H1 (cell line): ENCODE data around the gene HLA-DOB. TPM values are rescaled to one million over a fixed set of nuclear protein-coding genes. Genes with fewer than 3 reads are reported as not detected.

Source experiments
- CTCF ChIA-PET: fragments of 300-600 bp; sonication (Branson Sonifier 250); formaldehyde crosslinking; loops from one replicate; lab custom pipeline; 2021; ENCODE audit not compliant: partially characterized antibody; lab: Charles Lee
- POLR2A ChIA-PET: fragments of 300-600 bp; sonication (Branson Sonifier 250); formaldehyde crosslinking; loops from one replicate; lab custom pipeline; 2021; ENCODE audit warnings: inconsistent platforms; ENCODE audit not compliant: partially characterized antibody; lab: Charles Lee
- DNase-seq, 2 experiments: peaks; one replicate each; pipeline versions ENCODE4 v3.0.0 to v3.0.0-alpha.2; 2010 to 2022; ENCODE audit warnings: low spot score in 2 of 2, low read depth in 1 of 2, mixed read lengths in 1 of 2
- FAIRE-seq: peaks from 2 replicates; lab custom pipeline; 2011; peaks lifted over from hg19 to GRCh38; lab: Jason Lieb, UNC
- H2AFZ ChIP-seq: 2 replicates; pipeline ENCODE4 v1.8.1; 2012; ENCODE audit warnings: low read length, inconsistent platforms
- H2AK5ac ChIP-seq: 2 replicates; pipeline ENCODE4 v1.6.1; 2013; ENCODE audit warnings: low read depth, low read length
- H2BK120ac ChIP-seq: replicated peaks from 2 replicates; pipeline ENCODE3; 2013; ENCODE audit warnings: low read depth, low read length, inconsistent platforms
- H2BK12ac ChIP-seq: 2 replicates; pipeline ENCODE4 v1.6.1; 2013; ENCODE audit warnings: low read depth, low read length
- H2BK15ac ChIP-seq: 2 replicates; pipeline ENCODE4 v1.6.1; 2013; ENCODE audit warnings: low read length
- H2BK20ac ChIP-seq: 2 replicates; pipeline ENCODE4 v1.6.1; 2013; ENCODE audit warnings: low read length
- H2BK5ac ChIP-seq: 2 replicates; pipeline ENCODE4 v1.6.1; 2013; ENCODE audit warnings: low read depth, low read length
- H3K14ac ChIP-seq: 2 replicates; pipeline ENCODE4 v1.6.1; 2013; ENCODE audit warnings: inconsistent platforms; ENCODE audit not compliant: insufficient read length
- H3K18ac ChIP-seq: 2 replicates; pipeline ENCODE4 v1.6.1; 2013; ENCODE audit warnings: low read length; ENCODE audit errors: extremely low read depth
- H3K23ac ChIP-seq: 2 replicates; pipeline ENCODE4 v1.6.1; 2013; ENCODE audit warnings: inconsistent platforms; ENCODE audit not compliant: insufficient read length
- H3K23me2 ChIP-seq: 2 replicates; pipeline ENCODE4 v1.6.1; 2013; ENCODE audit warnings: low read depth, low read length
- H3K27ac ChIP-seq: 2 replicates; pipeline ENCODE4 v1.6.1; 2011; ENCODE audit warnings: low read depth, low read length, inconsistent platforms
- H3K27me3 ChIP-seq, 4 experiments: replicated peaks in 1 of 4; 1 replicate in 1 of 4; 2 replicates in 3 of 4; pipeline versions ENCODE4 v1.6.1 to v1.8.1; 2011 to 2013; ENCODE audit warnings: low read length in 3 of 4, mild to moderate bottlenecking in 3 of 4, inconsistent platforms in 2 of 4, mixed read lengths in 2 of 4, moderate library complexity in 1 of 4; ENCODE audit not compliant: control insufficient read depth in 3 of 4, insufficient read depth in 3 of 4; ENCODE audit errors: extremely low read depth in 1 of 4
- H3K36me3 ChIP-seq, 4 experiments: 2 replicates each; pipeline versions ENCODE4 v1.6.1 to v1.8.1; 2011 to 2013; ENCODE audit warnings: mild to moderate bottlenecking in 4 of 4, low read length in 3 of 4, moderate library complexity in 2 of 4, control low read depth in 1 of 4, inconsistent platforms in 1 of 4; ENCODE audit not compliant: insufficient read depth in 4 of 4, control insufficient read depth in 2 of 4
- H3K4ac ChIP-seq: replicated peaks from 2 replicates; pipeline ENCODE3; 2013; ENCODE audit warnings: low read length, low read depth, mixed read lengths, inconsistent platforms; ENCODE audit not compliant: insufficient read length
- H3K4me1 ChIP-seq, 4 experiments: replicated peaks in 1 of 4; 1 replicate in 1 of 4; 2 replicates in 3 of 4; pipeline versions ENCODE4 v1.6.1 to v1.8.1; 2011 to 2013; ENCODE audit warnings: low read length in 3 of 4, inconsistent platforms in 2 of 4, mixed read lengths in 1 of 4; ENCODE audit not compliant: insufficient read depth in 4 of 4, control insufficient read depth in 3 of 4
- H3K4me2 ChIP-seq, 2 experiments: 2 replicates each; pipeline versions ENCODE4 v1.6.1 to v1.8.1; 2011 to 2013; ENCODE audit warnings: low read depth in 2 of 2, low read length in 2 of 2, control low read depth in 1 of 2, inconsistent platforms in 1 of 2, mild to moderate bottlenecking in 1 of 2; ENCODE audit not compliant: insufficient read depth in 1 of 2
- H3K4me3 ChIP-seq, 4 experiments: fragments of 200-600, 300-600 bp in 1 of 4; sonication (generic), shearing (Covaris generic), sonication (Bioruptor Twin) in 1 of 4; 2 replicates each; pipeline versions ENCODE4 v1.5.1 to v1.8.1; 2011 to 2016; ENCODE audit warnings: low read length in 4 of 4, low read depth in 3 of 4, control low read depth in 2 of 4, inconsistent platforms in 2 of 4, mild to moderate bottlenecking in 2 of 4, mixed read lengths in 1 of 4, moderate library complexity in 1 of 4; ENCODE audit not compliant: insufficient read depth in 2 of 4; ENCODE audit errors: extremely low read depth in 1 of 4
- H3K56ac ChIP-seq: replicated peaks from 2 replicates; pipeline ENCODE3; 2013; ENCODE audit warnings: low read depth, mild to moderate bottlenecking, mixed read lengths, low read length, inconsistent platforms; ENCODE audit not compliant: insufficient read length
- H3K79me1 ChIP-seq: 2 replicates; pipeline ENCODE4 v1.6.1; 2013; ENCODE audit warnings: low read depth, low read length, control low read depth
- H3K79me2 ChIP-seq, 2 experiments: 2 replicates each; pipeline versions ENCODE4 v1.6.1 to v1.8.1; 2012 to 2013; ENCODE audit warnings: low read length in 2 of 2, mild to moderate bottlenecking in 2 of 2, inconsistent platforms in 1 of 2; ENCODE audit not compliant: insufficient read depth in 2 of 2, control insufficient read depth in 1 of 2
- H3K9ac ChIP-seq, 4 experiments: replicated peaks in 1 of 4; 1 replicate in 1 of 4; 2 replicates in 3 of 4; pipeline versions ENCODE4 v1.6.1 to v1.8.1; 2011 to 2013; ENCODE audit warnings: low read depth in 3 of 4, low read length in 3 of 4, control low read depth in 2 of 4, mild to moderate bottlenecking in 2 of 4, moderate library complexity in 2 of 4, inconsistent platforms in 1 of 4; ENCODE audit errors: extremely low read depth in 1 of 4
- H3K9me3 ChIP-seq, 2 experiments: 2 replicates each; pipeline versions ENCODE4 v1.6.1 to v1.8.1; 2012 to 2013; ENCODE audit warnings: mild to moderate bottlenecking in 2 of 2, moderate library complexity in 2 of 2, control low read depth in 1 of 2, inconsistent platforms in 1 of 2, low read depth in 1 of 2, low read length in 1 of 2, mixed read lengths in 1 of 2; ENCODE audit not compliant: insufficient read depth in 2 of 2
- H4K20me1 ChIP-seq, 2 experiments: replicated peaks in 1 of 2; 2 replicates each; pipeline versions ENCODE3 to v1.8.1; 2011 to 2013; ENCODE audit warnings: inconsistent platforms in 2 of 2, low read length in 2 of 2, mild to moderate bottlenecking in 1 of 2; ENCODE audit not compliant: insufficient read depth in 2 of 2, control insufficient read depth in 1 of 2
- H4K5ac ChIP-seq: 2 replicates; pipeline ENCODE4 v1.6.1; 2013; ENCODE audit warnings: low read length, low read depth, mixed read lengths, inconsistent platforms; ENCODE audit not compliant: insufficient read length
- H4K8ac ChIP-seq: 2 replicates; pipeline ENCODE4 v1.8.0; 2013; ENCODE audit warnings: mild to moderate bottlenecking, moderate library complexity, low read length, inconsistent platforms; ENCODE audit not compliant: insufficient read depth; ENCODE audit errors: extremely low read depth
- H4K91ac ChIP-seq: replicated peaks from 2 replicates; pipeline ENCODE3; 2013; ENCODE audit warnings: low read length, mixed read lengths, inconsistent platforms; ENCODE audit not compliant: insufficient read length
- ASH2L ChIP-seq: fragments of 200-600, 300-600 bp; sonication (generic); IDR thresholded peaks from one replicate; pipeline ENCODE4 v1.7.1; 2017; ENCODE audit warnings: low read length
- BCL11A ChIP-seq, 2 experiments: IDR thresholded peaks; one replicate each; pipeline ENCODE4 v1.6.1; 2011; ENCODE audit warnings: low read depth in 2 of 2, low read length in 2 of 2, mild to moderate bottlenecking in 2 of 2
- EP300 ChIP-seq, 2 experiments: IDR thresholded peaks; 1 replicate in 1 of 2; 2 replicates in 1 of 2; pipeline ENCODE4 v1.6.1; 2011 to 2012; ENCODE audit warnings: low read depth in 2 of 2, low read length in 2 of 2, mild to moderate bottlenecking in 2 of 2, borderline replicate concordance in 1 of 2, inconsistent platforms in 1 of 2, moderate library complexity in 1 of 2
- NANOG ChIP-seq: IDR thresholded peaks from 2 replicates; pipeline ENCODE4 v1.6.1; 2011; ENCODE audit warnings: low read length, low read depth, mild to moderate bottlenecking, inconsistent platforms; ENCODE audit not compliant: insufficient read depth, poor library complexity, severe bottlenecking
- RFX5 ChIP-seq: IDR thresholded peaks from 2 replicates; pipeline ENCODE4 v1.6.1; 2011; ENCODE audit warnings: low read depth, low read length, improper control_type of control experiment, borderline replicate concordance
- SIN3A ChIP-seq, 2 experiments: IDR thresholded peaks in 1 of 2; conservative IDR thresholded peaks in 1 of 2; 2 replicates each; pipeline ENCODE4 v1.6.1; 2011 to 2012; ENCODE audit warnings: low read length in 2 of 2, improper control_type of control experiment in 1 of 2, low read depth in 1 of 2, mild to moderate bottlenecking in 1 of 2
- SRF ChIP-seq: IDR thresholded peaks from 2 replicates; pipeline ENCODE4 v1.6.1; 2011; ENCODE audit warnings: mild to moderate bottlenecking, low read depth, low read length, moderate library complexity
- TAF1 ChIP-seq: IDR thresholded peaks from 2 replicates; pipeline ENCODE4 v1.6.1; 2011; ENCODE audit warnings: mild to moderate bottlenecking, low read depth, low read length
- TBP ChIP-seq: IDR thresholded peaks from 2 replicates; pipeline ENCODE4 v1.6.1; 2011; ENCODE audit warnings: low read depth, low read length, improper control_type of control experiment
- ZNF274 ChIP-seq: IDR thresholded peaks from 2 replicates; pipeline ENCODE4 v1.7.0; 2012; ENCODE audit warnings: low read length, borderline replicate concordance; ENCODE audit errors: extremely low read depth
- WGBS, 2 experiments: shearing (Covaris generic) in 1 of 2; methylation state at CpG; one replicate each; pipeline versions ENCODE4 v1.1.6 to v1.1.7; 2013 to 2015; ENCODE audit warnings: low lambda C conversion rate in 2 of 2, mixed read lengths in 2 of 2, inconsistent platforms in 1 of 2, low coverage in 1 of 2, missing lambda C conversion rate in 1 of 2; ENCODE audit not compliant: insufficient replicate concordance in 2 of 2, insufficient coverage in 1 of 2, insufficient read length in 1 of 2; ENCODE audit errors: extremely low coverage in 1 of 2, missing lambda C conversion rate in 1 of 2; 5-methylcytosine and 5-hydroxymethylcytosine counted together
- polyA plus RNA-seq, 7 experiments: library from polyadenylated mRNA; depleted of rRNA in 3 of 7; stranded (reverse) in 5 of 7; unstranded in 2 of 7; fragments of >200 nt in 5 of 7; fragments of 200-250 nt in 2 of 7; gene quantifications; 1 replicate in 5 of 7; 2 replicates in 1 of 7; 4 replicates in 1 of 7; pipeline versions ENCODE4 v1.2.1 to v1.2.3, GENCODE V29; 2011 to 2013; ENCODE audit warnings: missing spikeins in 2 of 7, mixed read lengths in 2 of 7
- total RNA-seq: library from RNA; stranded (reverse); fragmentation: NEBNext Ultra II Directional; extraction: Animal tissue kit (Norgen Biotek cat#: 25700); gene quantifications from 2 replicates; pipeline ENCODE4 v1.2.1, GENCODE V29; 2021

The HLA-DOB gene
- total and polyA plus RNA-seq, 2 of the 8 experiments (the other 6 are each of a cell fraction or from before 2014, with no cell fraction given), result 0.35 TPM; not detected in 1

DNA sequence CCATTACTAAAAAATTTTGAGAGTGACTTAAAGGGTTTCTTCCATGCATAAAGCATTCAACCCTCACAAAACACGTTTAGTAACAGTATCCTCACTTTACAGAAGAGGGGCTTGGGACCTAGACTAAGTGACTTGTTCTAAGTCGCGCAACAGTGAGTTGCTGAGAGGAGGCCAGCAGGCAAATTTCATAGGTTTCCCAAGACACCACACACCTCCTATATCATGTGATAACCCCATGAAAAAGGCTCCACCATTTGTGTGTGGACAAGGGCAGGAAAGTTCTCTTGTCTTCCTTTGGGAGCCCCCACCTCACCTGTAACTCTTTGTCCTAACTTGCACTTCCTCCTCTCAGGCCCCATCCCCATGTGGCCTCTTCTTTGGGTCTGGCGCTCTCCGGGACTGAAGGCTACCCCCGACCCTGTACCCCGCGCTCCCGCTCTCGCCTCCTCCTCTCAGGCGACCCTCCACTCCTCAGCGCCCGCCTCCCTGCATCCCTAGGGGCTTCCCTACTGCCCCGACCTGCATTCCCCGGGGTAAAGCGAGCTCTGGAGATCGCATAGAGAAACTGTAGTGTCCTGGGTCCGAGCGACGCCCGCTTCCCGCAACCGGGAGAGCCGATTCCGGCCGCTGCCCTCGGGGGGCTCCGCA, 26.7 kb upstream of the HLA-DOB start:
- 10% methylated on average over 20 of the region's 28 CpGs; no CpG with 5 or more reads in 1 of the 2 experiments for WGBS, 2 experiments
- Histone ChIP-seq H3K9me3 (no peaks in the 10 kb centered on the region), H2AK5ac (no peak overlapping the region), H3K79me1 (no peaks in the 10 kb centered on the region), H3K4me1 (peaks cover 0 to 3% (median 0%) of the 10 kb centered on the region in 4 experiments; a peak in 2 of 7 replicates), H4K20me1 (peaks cover 0 to 2% of the 10 kb centered on the region in 2 experiments), H3K79me2 (no peaks in the 10 kb centered on the region), H2BK120ac (no peak overlapping the region), H3K36me3 (peaks cover 0 to 5% (median 0%) of the 10 kb centered on the region in 4 experiments; a peak in 5 of 8 replicates), H3K23me2 (peaks cover 13% of the 10 kb centered on the region), H4K8ac (peak overlapping the region; percentile 15; the same call in 1 of the 2 replicates), H4K91ac (no peak overlapping the region), H2AFZ (peak overlapping the region; percentile 89), H2BK15ac (no peak overlapping the region), H2BK5ac (0 out of 2 replicates have a peak overlapping the region, but pooled peaks have one; percentile 26), H3K4me2 (peak overlapping the region; percentile 92 to 93), H2BK12ac (no peak overlapping the region), H3K4me3 (peak overlapping the region; percentile 59 to 93 (median 88)), H3K23ac (no peak overlapping the region), H3K14ac (no peak overlapping the region), H3K56ac (no peak overlapping the region), H3K18ac (peak overlapping the region; percentile 84; the same call in 1 of the 2 replicates), H4K5ac (no peak overlapping the region), H3K9ac (peak overlapping the region; percentile 48 to 63 (median 54)), H2BK20ac (no peak overlapping the region), H3K27ac (no peak overlapping the region), H3K27me3 (peaks cover 0 to 11% (median 10%) of the 10 kb centered on the region in 4 experiments; a peak in 4 of 7 replicates), H3K4ac (no peak overlapping the region)
- no peak for FAIRE-seq
- peak in 1 of 2 experiments; percentile 72 for DNase-seq
- ChIA-PET POLR2A (interaction anchor here (1.3 to 3.0 kb wide), 2 partner anchors 25 to 129 kb away, joined by 5 to 25 read pairs; no protein-coding TSS in a partner anchor), CTCF (interaction anchor here (1.1 to 11.2 kb wide), 4 partner anchors 15 to 110 kb away, joined by 4 to 402 read pairs (median 11); partner anchors contain the start of genes HLA-DMA, PSMB9 and TAP1)
- TF ChIP-seq NANOG (no peak), EP300 (IDR thresholded peaks at IDR 0.05; ENCODE audit: borderline replicate concordance in 1 of 2, low read depth in 2 of 2, low read length in 2 of 2) (no peak), SRF (no peak), RFX5 (peak; percentile 52; the same call in 1 of the 2 replicates), TBP (0 out of 2 replicates have a peak, but pooled peaks have one; percentile 27), SIN3A (conservative IDR thresholded peaks at IDR 0.05 in 1 of 2, IDR thresholded peaks at IDR 0.05 in 1 of 2; ENCODE audit: low read depth in 1 of 2, low read length in 2 of 2) (peak in 1 of 2 experiments; percentile 31; a peak in 1 of 4 replicates), ZNF274 (no peak), BCL11A (IDR thresholded peaks at IDR 0.05; ENCODE audit: low read depth in 2 of 2, low read length in 2 of 2) (no peak), ASH2L (peak; percentile 85), TAF1 (peak; percentile 3; the same call in 1 of the 2 replicates)
